ENCODE results near the gene ZNF280B.
"Not testable (repeated sequence)": the region's sequence is repeated elsewhere in the genome, so short reads cannot be mapped to it uniquely, and the experiment has no call there.

The ZNF280B gene

DNA sequence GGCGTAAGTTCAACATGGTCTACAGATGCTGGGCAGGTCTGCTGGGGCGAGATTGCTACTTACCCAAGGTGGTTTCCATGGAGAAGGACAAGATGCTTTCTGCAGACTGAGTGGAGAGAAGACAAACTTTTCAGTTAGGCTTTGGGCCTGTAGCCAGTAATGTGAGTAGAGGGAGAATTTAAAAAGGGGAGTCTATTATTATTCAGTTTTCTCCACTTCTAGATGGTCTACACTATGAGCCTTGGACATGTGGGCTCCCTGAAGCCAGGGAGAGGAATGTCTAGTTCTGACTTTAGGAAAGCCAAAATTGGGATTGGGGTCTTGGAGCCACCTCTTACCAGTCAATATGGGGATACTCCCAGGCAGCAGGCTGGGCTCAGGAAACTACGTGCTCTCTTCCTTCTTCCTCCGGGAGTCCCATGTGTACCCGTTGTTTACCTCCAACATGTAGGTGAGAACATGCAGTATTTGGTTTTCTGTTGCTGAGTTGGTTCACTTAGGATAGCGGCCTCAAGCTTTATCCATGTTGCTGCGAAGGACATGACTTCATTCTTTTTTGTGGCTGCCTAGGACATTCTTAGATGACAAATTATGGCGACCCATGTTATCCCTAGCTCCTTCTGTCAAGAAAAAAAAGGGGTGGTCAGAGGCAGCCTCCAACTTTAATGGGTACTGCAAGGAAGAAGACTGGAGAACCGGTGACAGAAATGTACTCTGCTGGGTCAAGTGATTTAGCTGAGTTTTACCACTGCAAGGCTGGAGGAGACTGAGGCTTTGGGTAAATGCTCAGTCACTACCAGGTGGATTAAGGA is 26.3 kb upstream of the ZNF280B start:
- Histone ChIP-seq H3K27me3 (ENCODE audit: control insufficient read depth in 2 of 2, insufficient read depth in 2 of 2, low read length in 2 of 2) (no peaks in the 10 kb centered on the region), H3K9ac (ENCODE audit: low read depth in 1 of 2, low read length in 2 of 2) (no peak overlapping the region), H3K27ac (ENCODE audit: low read depth in 2 of 2, low read length in 2 of 2) (no peak overlapping the region), H3K36me3 (ENCODE audit: control insufficient read depth in 2 of 2, insufficient read depth in 2 of 2, low read length in 2 of 2) (no peaks in the 10 kb centered on the region), H3K4me3 (ENCODE audit: low read length in 2 of 2) (no peak overlapping the region), H3K4me1 (ENCODE audit: control insufficient read depth in 2 of 2, insufficient read depth in 2 of 2, low read length in 2 of 2) (no peaks in the 10 kb centered on the region), H3K9me3 (ENCODE audit: control insufficient read depth in 2 of 2, low read length in 2 of 2) (no peaks in the 10 kb centered on the region)

DNA sequence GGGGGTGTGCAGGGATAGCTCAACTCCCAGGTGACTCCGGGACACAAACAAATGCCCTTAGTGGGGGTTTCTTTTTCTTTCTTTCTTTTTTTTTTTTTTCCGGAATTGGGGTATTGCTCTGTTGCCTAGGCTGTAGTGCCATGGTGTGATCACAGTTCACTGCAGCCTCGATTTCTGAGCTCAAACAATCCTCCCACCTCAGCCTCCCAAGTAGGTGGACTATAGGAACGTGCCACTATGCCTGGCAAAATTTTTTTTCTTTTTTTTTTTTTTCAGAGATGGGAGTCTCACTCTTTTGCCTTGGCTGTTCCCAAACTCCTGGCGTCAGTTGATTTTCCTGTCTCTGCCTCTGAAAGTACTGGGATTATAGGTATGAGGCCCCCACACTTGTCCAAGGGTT is 25.3 kb upstream of the ZNF280B start:
- Histone ChIP-seq H3K4me3 (ENCODE audit: low read length in 2 of 2) (no peak overlapping the region), H3K9me3 (ENCODE audit: control insufficient read depth in 2 of 2, low read length in 2 of 2) (no peaks in the 10 kb centered on the region), H3K27me3 (ENCODE audit: control insufficient read depth in 2 of 2, insufficient read depth in 2 of 2, low read length in 2 of 2) (no peaks in the 10 kb centered on the region), H3K36me3 (ENCODE audit: control insufficient read depth in 2 of 2, insufficient read depth in 2 of 2, low read length in 2 of 2) (no peaks in the 10 kb centered on the region), H3K9ac (ENCODE audit: low read depth in 1 of 2, low read length in 2 of 2) (no peak overlapping the region), H3K27ac (ENCODE audit: low read depth in 2 of 2, low read length in 2 of 2) (no peak overlapping the region), H3K4me1 (ENCODE audit: control insufficient read depth in 2 of 2, insufficient read depth in 2 of 2, low read length in 2 of 2) (no peaks in the 10 kb centered on the region)

DNA sequence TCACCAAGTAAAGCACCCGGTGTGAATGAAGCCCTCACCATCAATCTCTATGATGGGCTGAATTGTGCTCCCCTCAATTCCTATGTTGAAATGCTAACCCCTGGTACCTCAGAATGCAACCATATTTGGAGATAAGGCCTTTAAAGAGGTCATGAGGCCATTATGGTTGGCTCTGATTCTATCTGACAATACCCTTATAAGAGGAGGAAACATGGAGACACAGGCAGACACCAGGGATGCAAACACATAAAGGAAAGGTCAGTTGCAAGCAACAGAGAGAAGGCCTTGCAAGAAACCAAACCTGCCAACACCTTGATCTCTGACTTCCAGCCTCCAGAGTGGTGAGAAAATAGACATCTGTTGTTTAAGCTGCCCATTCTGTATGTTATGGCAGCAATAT is 24.9 kb upstream of the ZNF280B start:
- Histone ChIP-seq H3K9me3 (ENCODE audit: control insufficient read depth in 2 of 2, low read length in 2 of 2) (no peaks in the 10 kb centered on the region), H3K4me1 (ENCODE audit: control insufficient read depth in 2 of 2, insufficient read depth in 2 of 2, low read length in 2 of 2) (no peaks in the 10 kb centered on the region), H3K9ac (ENCODE audit: low read depth in 1 of 2, low read length in 2 of 2) (no peak overlapping the region), H3K4me3 (ENCODE audit: low read length in 2 of 2) (no peak overlapping the region), H3K36me3 (ENCODE audit: control insufficient read depth in 2 of 2, insufficient read depth in 2 of 2, low read length in 2 of 2) (no peaks in the 10 kb centered on the region), H3K27ac (ENCODE audit: low read depth in 2 of 2, low read length in 2 of 2) (no peak overlapping the region), H3K27me3 (ENCODE audit: control insufficient read depth in 2 of 2, insufficient read depth in 2 of 2, low read length in 2 of 2) (no peaks in the 10 kb centered on the region)

DNA sequence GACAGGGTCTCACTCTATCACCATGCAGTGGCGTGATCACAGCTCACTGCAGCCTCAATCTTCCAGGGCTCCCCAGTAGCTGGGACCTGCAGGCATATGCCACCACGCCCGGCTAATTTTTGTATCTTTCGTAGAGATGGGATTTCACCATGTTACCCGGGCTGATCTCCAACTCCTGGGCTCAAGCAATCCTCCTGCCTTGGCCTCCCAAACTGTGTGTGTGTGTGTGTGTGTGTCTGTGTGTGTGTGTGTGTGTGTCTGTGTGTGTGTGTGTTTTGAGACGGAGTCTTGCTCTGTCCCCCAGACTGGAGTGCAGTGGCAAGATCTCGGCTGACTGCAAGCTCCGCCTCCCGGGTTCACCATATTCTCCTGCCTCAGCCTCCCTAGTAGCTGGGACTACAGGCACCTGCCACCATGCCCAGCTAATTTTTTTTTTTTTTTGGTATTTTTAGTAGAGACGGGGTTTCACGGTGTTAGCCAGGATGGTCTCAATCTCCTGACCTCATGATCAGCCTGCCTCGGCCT is 24.1 kb upstream of the ZNF280B start:
- not testable (repeated sequence) for H3K4me3 ChIP-seq (ENCODE audit: low read length in 2 of 2); H3K4me1 ChIP-seq (ENCODE audit: control insufficient read depth in 2 of 2, insufficient read depth in 2 of 2, low read length in 2 of 2); H3K27ac ChIP-seq (ENCODE audit: low read depth in 2 of 2, low read length in 2 of 2); H3K9ac ChIP-seq (ENCODE audit: low read depth in 1 of 2, low read length in 2 of 2); H3K27me3 ChIP-seq (ENCODE audit: control insufficient read depth in 2 of 2, insufficient read depth in 2 of 2, low read length in 2 of 2); H3K36me3 ChIP-seq (ENCODE audit: control insufficient read depth in 2 of 2, insufficient read depth in 2 of 2, low read length in 2 of 2); H3K9me3 ChIP-seq (ENCODE audit: control insufficient read depth in 2 of 2, low read length in 2 of 2)

DNA sequence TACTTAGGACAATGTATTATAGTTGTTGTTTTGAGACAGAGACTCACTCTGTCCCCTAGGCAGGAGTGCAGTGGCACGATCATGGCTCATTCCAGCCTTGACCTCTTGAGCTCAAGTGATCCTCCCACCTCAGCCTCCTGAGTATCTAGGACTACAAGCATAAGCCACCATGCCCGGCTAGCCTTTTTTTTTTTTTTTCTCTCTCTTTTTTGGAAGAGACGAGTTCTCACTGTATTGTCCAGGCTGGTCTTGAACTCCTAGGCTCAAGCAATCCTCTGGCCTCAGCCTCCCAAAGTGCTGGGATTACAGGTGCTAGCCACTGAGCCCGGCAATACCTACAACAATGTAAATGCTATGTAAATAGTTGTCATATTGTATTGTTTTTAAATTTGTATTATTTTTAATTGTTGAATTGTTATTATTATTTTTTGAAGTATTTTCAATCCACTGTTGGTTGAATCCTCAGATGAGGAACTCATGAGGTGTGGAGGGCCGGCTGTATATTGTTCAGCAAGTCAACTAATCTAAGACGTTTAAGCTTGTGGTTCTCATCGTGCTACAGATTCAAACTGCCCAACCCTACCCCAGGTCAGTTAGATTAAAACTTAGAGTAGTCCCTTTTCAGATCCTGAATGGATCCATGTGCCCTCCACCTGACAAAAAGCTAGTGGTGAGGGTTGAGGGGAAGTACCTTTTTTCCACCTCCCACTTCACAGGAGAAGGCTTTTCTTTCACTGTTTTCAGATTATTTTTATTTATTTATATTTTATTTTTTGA is 23.4 kb upstream of the ZNF280B start:
- Histone ChIP-seq H3K27me3 (ENCODE audit: control insufficient read depth in 2 of 2, insufficient read depth in 2 of 2, low read length in 2 of 2) (no peaks in the 10 kb centered on the region), H3K9me3 (ENCODE audit: control insufficient read depth in 2 of 2, low read length in 2 of 2) (no peaks in the 10 kb centered on the region), H3K4me3 (ENCODE audit: low read length in 2 of 2) (no peak overlapping the region), H3K4me1 (ENCODE audit: control insufficient read depth in 2 of 2, insufficient read depth in 2 of 2, low read length in 2 of 2) (no peaks in the 10 kb centered on the region), H3K9ac (ENCODE audit: low read depth in 1 of 2, low read length in 2 of 2) (no peak overlapping the region), H3K36me3 (ENCODE audit: control insufficient read depth in 2 of 2, insufficient read depth in 2 of 2, low read length in 2 of 2) (no peaks in the 10 kb centered on the region), H3K27ac (ENCODE audit: low read depth in 2 of 2, low read length in 2 of 2) (no peak overlapping the region)

DNA sequence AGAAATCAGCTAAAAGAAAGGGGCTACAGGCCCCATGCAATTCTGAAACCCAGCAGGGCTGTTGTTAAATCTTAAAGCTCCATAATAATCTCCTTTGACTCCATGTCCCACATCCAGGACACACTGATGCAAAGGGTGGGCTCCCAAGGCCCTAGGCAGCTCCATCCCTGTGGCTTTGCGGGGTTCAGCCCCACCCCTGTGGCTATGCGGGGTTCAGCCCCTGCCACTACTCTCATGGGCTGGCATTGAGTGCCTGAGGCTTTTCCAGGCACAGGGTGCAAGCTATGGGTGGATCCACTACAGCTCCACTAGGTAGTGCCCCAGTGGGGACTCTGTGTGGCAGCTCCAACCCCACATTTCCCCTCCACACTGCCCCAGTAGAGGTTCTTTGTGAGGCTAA is 20.2 kb upstream of the ZNF280B start:
- H3K36me3 ChIP-seq (ENCODE audit: control insufficient read depth in 2 of 2, insufficient read depth in 2 of 2, low read length in 2 of 2), result no peaks in the 10 kb centered on the region
- H3K9ac ChIP-seq (ENCODE audit: low read depth in 1 of 2, low read length in 2 of 2), result no peak overlapping the region
- H3K9me3 ChIP-seq (ENCODE audit: control insufficient read depth in 2 of 2, low read length in 2 of 2), result no peaks in the 10 kb centered on the region
- H3K4me3 ChIP-seq (ENCODE audit: low read length in 2 of 2), result no peak overlapping the region
- H3K27ac ChIP-seq (ENCODE audit: low read depth in 2 of 2, low read length in 2 of 2), result no peak overlapping the region
- no peaks in the 10 kb centered on the region for H3K4me1 ChIP-seq (ENCODE audit: control insufficient read depth in 2 of 2, insufficient read depth in 2 of 2, low read length in 2 of 2)
- H3K27me3 ChIP-seq (ENCODE audit: control insufficient read depth in 2 of 2, insufficient read depth in 2 of 2, low read length in 2 of 2), result peaks cover 0 to 2% of the 10 kb centered on the region in 2 donors

DNA sequence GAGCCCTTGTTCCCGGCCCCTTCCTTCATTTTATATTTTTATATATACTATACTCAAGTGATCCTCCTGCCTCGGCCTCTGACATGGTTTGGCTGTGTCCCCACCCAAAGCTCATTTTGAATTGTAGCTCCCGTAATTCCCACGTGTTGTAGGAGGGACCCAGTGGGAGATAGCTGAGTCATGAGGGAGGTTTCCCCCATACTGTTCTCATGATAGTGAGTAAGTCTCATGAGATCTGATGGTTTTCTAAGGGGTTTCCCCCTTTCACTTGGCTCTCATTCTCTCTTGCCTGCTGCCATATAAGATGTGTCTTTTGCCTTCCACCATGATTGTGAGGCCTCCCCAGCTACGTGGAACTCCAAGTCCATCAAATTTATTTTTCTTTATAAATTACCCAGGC is 18.8 kb upstream of the ZNF280B start:
- Histone ChIP-seq H3K9me3 (ENCODE audit: control insufficient read depth in 2 of 2, low read length in 2 of 2) (no peaks in the 10 kb centered on the region), H3K4me3 (ENCODE audit: low read length in 2 of 2) (no peak overlapping the region), H3K27me3 (ENCODE audit: control insufficient read depth in 2 of 2, insufficient read depth in 2 of 2, low read length in 2 of 2) (peaks cover 0 to 2% of the 10 kb centered on the region in 2 donors), H3K36me3 (ENCODE audit: control insufficient read depth in 2 of 2, insufficient read depth in 2 of 2, low read length in 2 of 2) (no peaks in the 10 kb centered on the region), H3K27ac (ENCODE audit: low read depth in 2 of 2, low read length in 2 of 2) (no peak overlapping the region), H3K4me1 (ENCODE audit: control insufficient read depth in 2 of 2, insufficient read depth in 2 of 2, low read length in 2 of 2) (no peaks in the 10 kb centered on the region), H3K9ac (ENCODE audit: low read depth in 1 of 2, low read length in 2 of 2) (no peak overlapping the region)

DNA sequence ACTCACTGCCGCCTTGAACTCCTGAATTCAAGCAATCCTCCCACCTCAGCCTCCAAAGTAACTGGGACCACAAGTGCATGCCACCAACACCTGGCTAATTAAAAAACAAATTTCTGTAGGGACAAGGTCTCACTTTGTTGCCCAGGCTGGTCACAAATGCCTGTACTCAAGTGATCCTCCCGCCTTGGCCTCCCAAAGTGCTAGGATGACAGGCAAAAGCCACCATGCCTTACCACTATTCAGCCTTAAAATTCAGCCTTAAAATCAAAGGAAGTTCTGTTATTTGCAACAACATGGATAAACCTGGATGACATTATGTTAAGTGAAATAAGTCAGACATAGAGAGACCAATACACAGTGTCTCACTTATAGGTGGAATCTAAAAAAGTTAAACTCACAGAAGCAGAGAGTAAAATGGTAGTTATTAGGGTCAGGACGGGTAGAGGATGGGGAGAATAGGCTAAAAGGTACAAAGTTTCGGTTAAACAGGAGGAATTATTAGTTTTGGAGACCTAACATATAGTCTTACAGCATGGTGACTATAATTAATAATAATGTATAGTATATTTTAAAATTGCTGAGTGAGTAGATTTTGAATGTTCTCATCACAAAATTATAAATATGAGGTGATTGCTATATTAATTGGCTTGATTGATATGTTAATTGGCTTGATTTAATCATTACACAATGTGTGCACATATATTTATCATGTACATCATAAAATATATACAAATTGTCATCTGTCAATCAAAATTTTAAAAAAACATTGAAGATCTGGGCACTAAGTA is 17.8 kb upstream of the ZNF280B start:
- no peaks in the 10 kb centered on the region for H3K36me3 ChIP-seq (ENCODE audit: control insufficient read depth in 2 of 2, insufficient read depth in 2 of 2, low read length in 2 of 2)
- no peaks in the 10 kb centered on the region for H3K9me3 ChIP-seq (ENCODE audit: control insufficient read depth in 2 of 2, low read length in 2 of 2)
- H3K4me1 ChIP-seq (ENCODE audit: control insufficient read depth in 2 of 2, insufficient read depth in 2 of 2, low read length in 2 of 2), result no peaks in the 10 kb centered on the region
- H3K27me3 ChIP-seq (ENCODE audit: control insufficient read depth in 2 of 2, insufficient read depth in 2 of 2, low read length in 2 of 2), result peaks cover 0 to 2% of the 10 kb centered on the region in 2 donors
- H3K27ac ChIP-seq (ENCODE audit: low read depth in 2 of 2, low read length in 2 of 2), result no peak overlapping the region
- H3K4me3 ChIP-seq (ENCODE audit: low read length in 2 of 2), result no peak overlapping the region
- H3K9ac ChIP-seq (ENCODE audit: low read depth in 1 of 2, low read length in 2 of 2), result no peak overlapping the region

DNA sequence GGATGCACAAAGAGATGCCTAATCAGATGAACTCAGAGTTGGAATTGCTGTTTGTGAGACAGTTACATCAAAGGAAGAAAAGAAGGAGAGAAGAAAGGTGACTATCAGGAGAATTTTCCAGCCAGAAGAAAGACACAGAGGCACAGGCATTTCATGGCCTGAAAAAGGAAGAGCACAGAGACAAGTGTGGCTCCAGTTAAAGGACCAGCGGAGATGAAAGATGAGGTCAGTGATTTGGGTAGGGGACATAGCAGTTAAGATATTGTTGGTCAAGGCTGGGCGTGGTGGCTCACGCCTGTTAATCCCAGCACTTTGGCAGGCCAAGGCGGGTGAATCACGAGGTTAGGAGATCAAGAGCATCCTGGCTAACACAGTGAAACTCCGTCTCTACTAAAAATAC is 15.0 kb upstream of the ZNF280B start:
- H3K27ac ChIP-seq (ENCODE audit: low read depth in 2 of 2, low read length in 2 of 2), result no peak overlapping the region
- H3K9me3 ChIP-seq (ENCODE audit: control insufficient read depth in 2 of 2, low read length in 2 of 2), result no peaks in the 10 kb centered on the region
- H3K4me1 ChIP-seq (ENCODE audit: control insufficient read depth in 2 of 2, insufficient read depth in 2 of 2, low read length in 2 of 2), result no peaks in the 10 kb centered on the region
- H3K36me3 ChIP-seq (ENCODE audit: control insufficient read depth in 2 of 2, insufficient read depth in 2 of 2, low read length in 2 of 2), result no peaks in the 10 kb centered on the region
- peaks cover 0 to 2% of the 10 kb centered on the region in 2 donors for H3K27me3 ChIP-seq (ENCODE audit: control insufficient read depth in 2 of 2, insufficient read depth in 2 of 2, low read length in 2 of 2)
- H3K4me3 ChIP-seq (ENCODE audit: low read length in 2 of 2), result no peak overlapping the region
- H3K9ac ChIP-seq (ENCODE audit: low read depth in 1 of 2, low read length in 2 of 2), result no peak overlapping the region

DNA sequence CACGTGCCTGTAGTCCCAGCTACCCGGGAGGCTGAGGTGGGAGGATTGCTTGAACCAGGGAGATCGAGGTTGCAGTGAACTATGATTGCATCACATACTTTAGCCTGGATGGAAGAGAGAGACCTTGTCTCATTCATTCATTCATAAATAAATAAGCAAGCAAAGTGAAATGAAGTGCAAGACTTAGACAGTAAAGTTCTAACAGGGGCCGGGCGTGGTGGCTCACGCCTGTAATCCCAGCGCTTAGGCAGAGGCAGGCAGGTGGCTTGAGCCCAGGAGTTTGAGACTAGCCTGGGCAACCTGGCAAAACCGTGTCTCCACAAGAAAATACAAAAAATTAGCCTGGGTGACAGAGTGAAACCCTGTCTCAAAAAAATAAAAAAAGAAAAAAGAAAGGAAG is 13.1 kb upstream of the ZNF280B start:
- no peaks in the 10 kb centered on the region for H3K36me3 ChIP-seq (ENCODE audit: control insufficient read depth in 2 of 2, insufficient read depth in 2 of 2, low read length in 2 of 2)
- H3K4me1 ChIP-seq (ENCODE audit: control insufficient read depth in 2 of 2, insufficient read depth in 2 of 2, low read length in 2 of 2), result no peaks in the 10 kb centered on the region
- no peak overlapping the region for H3K27ac ChIP-seq (ENCODE audit: low read depth in 2 of 2, low read length in 2 of 2)
- H3K9ac ChIP-seq (ENCODE audit: low read depth in 1 of 2, low read length in 2 of 2), result no peak overlapping the region
- H3K4me3 ChIP-seq (ENCODE audit: low read length in 2 of 2), result no peak overlapping the region
- no peaks in the 10 kb centered on the region for H3K9me3 ChIP-seq (ENCODE audit: control insufficient read depth in 2 of 2, low read length in 2 of 2)
- H3K27me3 ChIP-seq (ENCODE audit: control insufficient read depth in 2 of 2, insufficient read depth in 2 of 2, low read length in 2 of 2), result peaks cover 0 to 2% of the 10 kb centered on the region in 2 donors
